HEK293 (cell line): ENCODE measurements around the gene KIF5A.

Experiments
- GFI1B ChIP-seq: fragments of 450-650 bp; formaldehyde crosslinking; IDR thresholded peaks from 2 replicates; pipeline ENCODE4 v1.5.1; 2016; ENCODE audit warnings: missing biosample characterization, missing genetic modification characterization
- GLIS1 ChIP-seq: fragments of 450-650 bp; formaldehyde crosslinking; IDR thresholded peaks from 2 replicates; pipeline ENCODE4 v1.5.1; 2016; ENCODE audit warnings: missing biosample characterization, missing genetic modification characterization
- IKZF3 ChIP-seq: fragments of 450-650 bp; IDR thresholded peaks from 2 replicates; pipeline ENCODE4 v1.5.0; 2018; ENCODE audit warnings: missing biosample characterization, mild to moderate bottlenecking, missing genetic modification characterization, moderate library complexity
- KLF10 ChIP-seq: fragments of 450-650 bp; IDR thresholded peaks from 2 replicates; pipeline ENCODE4 v1.5.1; 2018; ENCODE audit warnings: missing biosample characterization, mild to moderate bottlenecking, missing genetic modification characterization
- KLF16 ChIP-seq: fragments of 450-650 bp; formaldehyde crosslinking; IDR thresholded peaks from 2 replicates; pipeline ENCODE4 v1.5.1; 2017; ENCODE audit warnings: missing biosample characterization, missing genetic modification characterization
- KLF8 ChIP-seq: fragments of 450-650 bp; formaldehyde crosslinking; IDR thresholded peaks from 2 replicates; pipeline ENCODE4 v1.5.1; 2016; ENCODE audit warnings: missing biosample characterization, missing genetic modification characterization
- KLF9 ChIP-seq: fragments of 450-650 bp; formaldehyde crosslinking; IDR thresholded peaks from 2 replicates; pipeline ENCODE4 v1.5.1; 2016; ENCODE audit warnings: missing biosample characterization, missing genetic modification characterization, low read depth
- MYNN ChIP-seq: fragments of 450-650 bp; formaldehyde crosslinking; IDR thresholded peaks from 2 replicates; pipeline ENCODE4 v1.5.1; 2016; ENCODE audit warnings: missing biosample characterization, missing genetic modification characterization, borderline replicate concordance
- PRDM10 ChIP-seq: fragments of 450-650 bp; formaldehyde crosslinking; IDR thresholded peaks from 2 replicates; pipeline ENCODE4 v1.5.1; 2016; ENCODE audit warnings: missing biosample characterization, missing genetic modification characterization
- SP2 ChIP-seq: fragments of 450-650 bp; formaldehyde crosslinking; IDR thresholded peaks from 2 replicates; pipeline ENCODE4 v1.5.1; 2016; ENCODE audit warnings: missing biosample characterization, missing genetic modification characterization
- YY2 ChIP-seq: fragments of 450-650 bp; formaldehyde crosslinking; IDR thresholded peaks from 2 replicates; pipeline ENCODE4 v1.5.1; 2016; ENCODE audit warnings: missing biosample characterization, missing genetic modification characterization
- ZBTB17 ChIP-seq: fragments of 450-650 bp; formaldehyde crosslinking; IDR thresholded peaks from 2 replicates; pipeline ENCODE4 v1.5.1; 2016; ENCODE audit warnings: missing biosample characterization, missing genetic modification characterization
- ZBTB21 ChIP-seq: fragments of 450-650 bp; formaldehyde crosslinking; IDR thresholded peaks from 2 replicates; pipeline ENCODE4 v1.5.1; 2017; ENCODE audit warnings: missing biosample characterization, missing genetic modification characterization
- ZEB2 ChIP-seq: fragments of 450-650 bp; formaldehyde crosslinking; IDR thresholded peaks from 2 replicates; pipeline ENCODE4 v1.5.1; 2016; ENCODE audit warnings: missing biosample characterization, missing genetic modification characterization
- ZNF121 ChIP-seq: fragments of 450-650 bp; formaldehyde crosslinking; IDR thresholded peaks from 2 replicates; pipeline ENCODE4 v1.5.1; 2016; ENCODE audit warnings: missing biosample characterization, missing genetic modification characterization
- ZNF175 ChIP-seq: fragments of 450-650 bp; formaldehyde crosslinking; IDR thresholded peaks from 2 replicates; pipeline ENCODE4 v1.5.1; 2016; ENCODE audit warnings: missing biosample characterization, missing genetic modification characterization
- ZNF19 ChIP-seq: fragments of 450-650 bp; formaldehyde crosslinking; IDR thresholded peaks from 2 replicates; pipeline ENCODE4; 2016; ENCODE audit warnings: missing biosample characterization, missing genetic modification characterization, low read depth
- ZNF211 ChIP-seq: fragments of 450-650 bp; formaldehyde crosslinking; IDR thresholded peaks from 2 replicates; pipeline ENCODE4 v1.5.1; 2016; ENCODE audit warnings: low read depth, missing biosample characterization, missing genetic modification characterization
- ZNF335 ChIP-seq: fragments of 450-650 bp; formaldehyde crosslinking; conservative IDR thresholded peaks from 2 replicates; pipeline ENCODE4 v1.5.1; 2016; ENCODE audit warnings: missing biosample characterization, missing genetic modification characterization
- ZNF48 ChIP-seq: fragments of 450-650 bp; formaldehyde crosslinking; IDR thresholded peaks from 2 replicates; pipeline ENCODE4 v1.5.1; 2016; ENCODE audit warnings: missing biosample characterization, missing genetic modification characterization
- ZNF501 ChIP-seq: fragments of 450-650 bp; formaldehyde crosslinking; IDR thresholded peaks from 2 replicates; pipeline ENCODE4 v1.5.1; 2016; ENCODE audit warnings: missing biosample characterization, missing genetic modification characterization
- ZNF548 ChIP-seq: fragments of 450-650 bp; formaldehyde crosslinking; IDR thresholded peaks from 2 replicates; pipeline ENCODE4 v1.5.1; 2016; ENCODE audit warnings: missing biosample characterization, missing genetic modification characterization
- ZNF580 ChIP-seq: fragments of 450-650 bp; formaldehyde crosslinking; IDR thresholded peaks from 2 replicates; pipeline ENCODE4 v1.5.1; 2016; ENCODE audit warnings: missing biosample characterization, missing genetic modification characterization
- ZNF830 ChIP-seq: fragments of 450-650 bp; IDR thresholded peaks from 2 replicates; pipeline ENCODE4 v1.5.0; 2018; ENCODE audit warnings: missing biosample characterization, missing genetic modification characterization, low read depth, mild to moderate bottlenecking, moderate library complexity
- ZXDB ChIP-seq: fragments of 450-650 bp; formaldehyde crosslinking; IDR thresholded peaks from 2 replicates; pipeline ENCODE4 v1.5.1; 2016; ENCODE audit warnings: missing biosample characterization, missing genetic modification characterization
- TF ChIP-seq, protein P1 (sequence below): fragments of 450-650 bp; formaldehyde crosslinking; conservative IDR thresholded peaks from 2 replicates; pipeline ENCODE4 v1.5.1; 2016; ENCODE audit warnings: low read depth, missing biosample characterization, missing genetic modification characterization
- TF ChIP-seq, protein P2 (sequence below): fragments of 450-650 bp; formaldehyde crosslinking; IDR thresholded peaks from 2 replicates; pipeline ENCODE4 v1.5.1; 2016; ENCODE audit warnings: missing biosample characterization, missing genetic modification characterization, low read depth
- TF ChIP-seq, protein P3 (sequence below): fragments of 450-650 bp; formaldehyde crosslinking; IDR thresholded peaks from 2 replicates; pipeline ENCODE4 v1.5.1; 2016; ENCODE audit warnings: missing biosample characterization, missing genetic modification characterization

Gene KIF5A

DNA sequence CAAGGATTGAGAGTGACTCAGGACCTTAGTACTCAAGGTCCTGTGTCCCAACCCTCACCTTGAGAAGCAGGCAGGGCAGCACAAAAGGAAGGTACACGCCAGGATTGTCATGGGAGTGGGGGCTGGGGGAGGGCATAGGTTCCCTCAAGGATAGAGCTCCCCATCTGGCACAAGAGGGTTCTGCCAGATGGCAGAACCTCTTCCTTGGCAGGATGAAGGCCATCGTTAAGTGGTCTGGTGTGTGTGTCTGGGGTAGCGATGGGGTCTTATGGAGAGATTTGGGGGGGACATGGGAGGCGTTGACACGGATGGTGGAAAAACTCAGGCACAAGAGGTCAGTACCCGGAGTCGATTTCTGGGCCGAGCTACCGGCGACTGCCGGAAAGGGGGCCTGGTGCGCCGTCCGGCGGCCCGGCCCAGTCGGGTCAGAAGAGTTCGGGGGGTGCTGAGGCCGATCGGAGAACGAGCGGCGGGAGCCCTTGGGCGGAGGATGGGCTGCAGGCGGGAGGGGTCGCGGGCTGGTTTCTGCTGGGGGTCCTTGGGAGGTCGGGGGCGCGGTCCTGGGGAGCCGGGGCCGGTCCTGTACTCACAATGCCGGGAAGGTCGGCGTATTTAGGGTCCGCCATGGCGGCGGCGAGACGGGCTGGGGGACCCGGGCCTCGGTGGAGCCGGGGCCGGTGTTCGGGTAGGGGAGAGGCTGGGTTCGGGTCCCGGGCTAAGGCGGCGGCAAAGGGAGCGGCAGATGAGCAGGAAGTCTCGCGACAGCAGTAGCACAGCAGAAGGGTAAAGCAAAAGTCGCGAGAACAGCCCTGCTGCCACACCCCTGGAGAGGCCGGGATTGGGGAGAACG lies 3.2 kb upstream of the KIF5A start, which contains the start of gene DCTN2 (continued):
- TF ChIP-seq, protein P1, sequence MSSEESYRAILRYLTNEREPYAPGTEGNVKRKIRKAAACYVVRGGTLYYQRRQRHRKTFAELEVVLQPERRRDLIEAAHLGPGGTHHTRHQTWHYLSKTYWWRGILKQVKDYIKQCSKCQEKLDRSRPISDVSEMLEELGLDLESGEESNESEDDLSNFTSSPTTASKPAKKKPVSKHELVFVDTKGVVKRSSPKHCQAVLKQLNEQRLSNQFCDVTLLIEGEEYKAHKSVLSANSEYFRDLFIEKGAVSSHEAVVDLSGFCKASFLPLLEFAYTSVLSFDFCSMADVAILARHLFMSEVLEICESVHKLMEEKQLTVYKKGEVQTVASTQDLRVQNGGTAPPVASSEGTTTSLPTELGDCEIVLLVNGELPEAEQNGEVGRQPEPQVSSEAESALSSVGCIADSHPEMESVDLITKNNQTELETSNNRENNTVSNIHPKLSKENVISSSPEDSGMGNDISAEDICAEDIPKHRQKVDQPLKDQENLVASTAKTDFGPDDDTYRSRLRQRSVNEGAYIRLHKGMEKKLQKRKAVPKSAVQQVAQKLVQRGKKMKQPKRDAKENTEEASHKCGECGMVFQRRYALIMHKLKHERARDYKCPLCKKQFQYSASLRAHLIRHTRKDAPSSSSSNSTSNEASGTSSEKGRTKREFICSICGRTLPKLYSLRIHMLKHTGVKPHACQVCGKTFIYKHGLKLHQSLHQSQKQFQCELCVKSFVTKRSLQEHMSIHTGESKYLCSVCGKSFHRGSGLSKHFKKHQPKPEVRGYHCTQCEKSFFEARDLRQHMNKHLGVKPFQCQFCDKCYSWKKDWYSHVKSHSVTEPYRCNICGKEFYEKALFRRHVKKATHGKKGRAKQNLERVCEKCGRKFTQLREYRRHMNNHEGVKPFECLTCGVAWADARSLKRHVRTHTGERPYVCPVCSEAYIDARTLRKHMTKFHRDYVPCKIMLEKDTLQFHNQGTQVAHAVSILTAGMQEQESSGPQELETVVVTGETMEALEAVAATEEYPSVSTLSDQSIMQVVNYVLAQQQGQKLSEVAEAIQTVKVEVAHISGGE (tag by site-specific recombination): peak; percentile 68
- TF ChIP-seq ZNF48 (tag by site-specific recombination): no peak
- no peak for TF ChIP-seq GFI1B (tag by site-specific recombination)
- no peak for TF ChIP-seq ZNF830 (tag by site-specific recombination)
- peak; percentile 69; the same call in 1 of the 2 replicates for TF ChIP-seq PRDM10 (tag by site-specific recombination)
- no peak for TF ChIP-seq ZNF175 (tag by site-specific recombination)
- TF ChIP-seq MYNN (tag by site-specific recombination): no peak
- peak; percentile 97 for TF ChIP-seq ZNF335
- TF ChIP-seq, protein P2, sequence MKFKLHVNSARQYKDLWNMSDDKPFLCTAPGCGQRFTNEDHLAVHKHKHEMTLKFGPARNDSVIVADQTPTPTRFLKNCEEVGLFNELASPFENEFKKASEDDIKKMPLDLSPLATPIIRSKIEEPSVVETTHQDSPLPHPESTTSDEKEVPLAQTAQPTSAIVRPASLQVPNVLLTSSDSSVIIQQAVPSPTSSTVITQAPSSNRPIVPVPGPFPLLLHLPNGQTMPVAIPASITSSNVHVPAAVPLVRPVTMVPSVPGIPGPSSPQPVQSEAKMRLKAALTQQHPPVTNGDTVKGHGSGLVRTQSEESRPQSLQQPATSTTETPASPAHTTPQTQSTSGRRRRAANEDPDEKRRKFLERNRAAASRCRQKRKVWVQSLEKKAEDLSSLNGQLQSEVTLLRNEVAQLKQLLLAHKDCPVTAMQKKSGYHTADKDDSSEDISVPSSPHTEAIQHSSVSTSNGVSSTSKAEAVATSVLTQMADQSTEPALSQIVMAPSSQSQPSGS: peak; percentile 94
- TF ChIP-seq ZNF121 (tag by site-specific recombination): no peak
- TF ChIP-seq ZEB2: peak; percentile 42; the same call in 1 of the 2 replicates
- TF ChIP-seq YY2 (tag by site-specific recombination): peak; percentile 64; the same call in 1 of the 2 replicates
- TF ChIP-seq KLF8 (tag by site-specific recombination): peak; percentile 99
- TF ChIP-seq KLF9: peak; percentile 94
- TF ChIP-seq KLF16: peak; percentile 97
- TF ChIP-seq, protein P3, sequence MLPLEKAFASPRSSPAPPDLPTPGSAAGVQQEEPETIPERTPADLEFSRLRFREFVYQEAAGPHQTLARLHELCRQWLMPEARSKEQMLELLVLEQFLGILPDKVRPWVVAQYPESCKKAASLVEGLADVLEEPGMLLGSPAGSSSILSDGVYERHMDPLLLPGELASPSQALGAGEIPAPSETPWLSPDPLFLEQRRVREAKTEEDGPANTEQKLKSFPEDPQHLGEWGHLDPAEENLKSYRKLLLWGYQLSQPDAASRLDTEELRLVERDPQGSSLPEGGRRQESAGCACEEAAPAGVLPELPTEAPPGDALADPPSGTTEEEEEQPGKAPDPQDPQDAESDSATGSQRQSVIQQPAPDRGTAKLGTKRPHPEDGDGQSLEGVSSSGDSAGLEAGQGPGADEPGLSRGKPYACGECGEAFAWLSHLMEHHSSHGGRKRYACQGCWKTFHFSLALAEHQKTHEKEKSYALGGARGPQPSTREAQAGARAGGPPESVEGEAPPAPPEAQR (tag by site-specific recombination): 0 out of 2 replicates have a peak, but pooled peaks have one; percentile 32
- TF ChIP-seq ZNF548 (tag by site-specific recombination): no peak
- TF ChIP-seq SP2 (tag by site-specific recombination): peak; percentile 78
- TF ChIP-seq ZNF501 (tag by site-specific recombination): peak; percentile 58
- peak; percentile 94; the same call in 1 of the 2 replicates for TF ChIP-seq ZXDB (tag by site-specific recombination)
- 0 out of 2 replicates have a peak, but pooled peaks have one; percentile 81 for TF ChIP-seq IKZF3 (tag by site-specific recombination)
- TF ChIP-seq ZNF19 (tag by site-specific recombination): no peak
- peak; percentile 66 for TF ChIP-seq GLIS1 (tag by site-specific recombination)
- TF ChIP-seq ZNF580 (tag by site-specific recombination): no peak; the same call in none of the 2 replicates
- TF ChIP-seq ZNF211 (tag by site-specific recombination): no peak
- TF ChIP-seq KLF10 (tag by site-specific recombination): peak; percentile 98
- peak; percentile 68 for TF ChIP-seq ZBTB21 (tag by site-specific recombination)
- TF ChIP-seq ZBTB17: peak; percentile 85; the same call in 1 of the 2 replicates
